A549 treated with CORT108297 at 1 μM for 4 hours (cell line): ENCODE results near the gene ZBP1. TPM values are rescaled to one million over a fixed set of nuclear protein-coding genes. Genes with fewer than 3 reads are reported as not detected.

Experiments
- total RNA-seq: library from RNA; stranded (reverse); fragments of 200-300 nt; extraction: Qiagen RNA extraction; gene quantifications from 5 replicates; pipeline ENCODE4 v1.2.3, GENCODE V29; 2022

ZBP1 gene, protein sequence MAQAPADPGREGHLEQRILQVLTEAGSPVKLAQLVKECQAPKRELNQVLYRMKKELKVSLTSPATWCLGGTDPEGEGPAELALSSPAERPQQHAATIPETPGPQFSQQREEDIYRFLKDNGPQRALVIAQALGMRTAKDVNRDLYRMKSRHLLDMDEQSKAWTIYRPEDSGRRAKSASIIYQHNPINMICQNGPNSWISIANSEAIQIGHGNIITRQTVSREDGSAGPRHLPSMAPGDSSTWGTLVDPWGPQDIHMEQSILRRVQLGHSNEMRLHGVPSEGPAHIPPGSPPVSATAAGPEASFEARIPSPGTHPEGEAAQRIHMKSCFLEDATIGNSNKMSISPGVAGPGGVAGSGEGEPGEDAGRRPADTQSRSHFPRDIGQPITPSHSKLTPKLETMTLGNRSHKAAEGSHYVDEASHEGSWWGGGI
- total RNA-seq: 0.08 TPM in 1 of 5 replicates, not detected in the others

DNA sequence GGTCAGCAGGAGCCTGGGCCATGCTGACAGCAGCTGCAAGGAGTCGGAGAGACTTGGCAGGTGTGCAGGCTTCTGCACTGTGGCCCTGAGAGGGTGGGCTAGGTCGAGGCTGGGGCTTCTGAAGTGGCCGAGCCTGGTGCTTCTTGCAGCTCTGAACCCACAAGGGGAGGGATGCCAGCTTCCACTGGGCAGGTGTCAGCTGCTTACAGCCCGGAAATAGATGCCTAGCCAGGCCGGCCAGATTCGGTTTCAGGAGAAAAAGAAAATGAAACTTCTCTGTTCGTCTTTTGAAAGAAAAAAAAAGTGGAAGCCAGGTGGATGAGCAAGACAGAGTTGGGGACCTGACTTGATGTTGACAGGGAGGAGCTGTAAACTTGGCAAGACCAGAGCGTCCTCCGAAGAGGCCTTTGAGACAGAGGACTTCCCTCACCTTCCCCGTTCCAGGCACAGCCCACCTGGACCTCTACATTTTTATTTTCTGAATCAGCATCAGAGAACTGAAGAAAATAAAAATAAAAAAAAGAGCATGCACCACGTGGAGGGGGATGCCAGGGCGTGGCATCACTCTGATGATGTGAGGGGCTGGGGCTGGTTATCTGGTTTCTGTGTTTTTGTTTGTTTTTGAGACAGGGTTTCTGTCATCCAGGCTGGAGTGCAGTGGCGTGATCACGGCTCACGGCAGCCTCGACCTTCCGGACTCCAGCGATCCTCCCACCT lies at the start of gene ZBP1:
TSS of gene ZBP1 (minus strand) at position 153 of the 717 bp plus-strand sequence. CDS start at position 22, 131 bp downstream.

DNA sequence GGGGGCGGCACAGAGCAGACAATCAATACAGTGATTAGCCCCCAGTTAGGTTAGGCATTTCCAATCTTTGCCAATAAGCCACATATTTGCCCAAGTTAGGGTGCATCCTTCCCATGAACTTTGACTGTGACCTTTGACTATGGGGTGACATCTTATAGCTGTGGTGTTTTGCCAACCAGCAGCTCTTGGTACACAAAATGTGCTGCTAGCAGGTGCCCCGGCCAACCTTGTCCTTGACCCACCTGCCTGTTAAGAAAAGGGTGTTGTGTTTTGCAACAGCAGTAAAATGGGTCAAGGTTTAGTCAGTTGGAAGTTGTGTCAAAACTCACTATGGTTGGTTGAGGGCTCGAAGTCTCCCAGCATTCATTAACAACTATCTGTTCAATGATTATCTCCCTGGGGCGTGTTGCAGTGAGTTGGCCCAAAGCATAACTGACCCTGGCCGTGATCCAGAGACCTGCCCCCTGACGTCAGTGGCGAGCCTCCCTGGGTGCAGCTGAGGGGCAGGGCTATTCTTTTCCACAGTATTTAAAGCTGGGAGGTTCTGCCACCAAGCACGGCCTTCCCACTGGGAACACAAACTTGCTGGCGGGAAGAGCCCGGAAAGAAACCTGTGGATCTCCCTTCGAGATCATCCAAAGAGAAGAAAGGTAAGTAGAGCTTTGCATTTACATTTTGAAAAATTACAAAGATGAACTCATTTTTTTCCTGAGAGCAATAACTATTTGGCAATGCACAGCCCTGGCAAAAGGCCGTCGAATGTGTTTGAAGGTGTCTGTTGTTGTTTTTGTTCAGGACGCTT lies 59.5 kb downstream of the ZBP1 start, which contains the start of gene PCK1:
TSS of gene PCK1 (plus strand) at position 557 of the 802 bp plus-strand sequence. CDS start 302 bp downstream, outside the sequence.

Other genes with a start within 250 kb of the ZBP1 start
- 24.0 to 36.3 TPM (median 34.7 TPM) in 5 replicates for gene RBM38, start 229.0 kb downstream of the ZBP1 start, total RNA-seq
- gene CTCFL, start 95.3 kb downstream of the ZBP1 start, total RNA-seq: 0.03 to 0.06 TPM (median 0.06 TPM) in 4 of 5 replicates, not detected in the other
- 0.05 to 0.09 TPM (median 0.06 TPM) in 3 of 5 replicates, not detected in the others for gene PCK1, start 59.3 kb downstream of the ZBP1 start, total RNA-seq
- gene PMEPA1, start 89.6 kb upstream of the ZBP1 start, total RNA-seq: 224 to 536 TPM (median 464 TPM) in 5 replicates